IPS-18c (cell line): ENCODE results near the gene ATP8B3.
A peak's percentile ranks its signal among the peaks of the same experiment; 100 is the strongest.

Source experiments
- H3K4me3 ChIP-seq: 2 replicates; pipeline ENCODE4 v1.7.0; 2013; ENCODE audit warnings: low read depth, mild to moderate bottlenecking, low read length, moderate library complexity; ENCODE audit not compliant: insufficient read depth
- H3K9me3 ChIP-seq: one replicate; pipeline ENCODE4 v1.6.1; 2013; ENCODE audit warnings: mild to moderate bottlenecking, low read length, moderate library complexity; ENCODE audit not compliant: control insufficient read depth, insufficient read depth

ATP8B3 gene

GRCh38 chr19:1749373-1750342 is 62.4 kb downstream of the ATP8B3 start:
- Histone ChIP-seq H3K9me3 (peaks cover 5% of the 10 kb centered on the region), H3K4me3 (0 out of 2 replicates have a peak overlapping the region, but pooled peaks have one; percentile 15)

DNA sequence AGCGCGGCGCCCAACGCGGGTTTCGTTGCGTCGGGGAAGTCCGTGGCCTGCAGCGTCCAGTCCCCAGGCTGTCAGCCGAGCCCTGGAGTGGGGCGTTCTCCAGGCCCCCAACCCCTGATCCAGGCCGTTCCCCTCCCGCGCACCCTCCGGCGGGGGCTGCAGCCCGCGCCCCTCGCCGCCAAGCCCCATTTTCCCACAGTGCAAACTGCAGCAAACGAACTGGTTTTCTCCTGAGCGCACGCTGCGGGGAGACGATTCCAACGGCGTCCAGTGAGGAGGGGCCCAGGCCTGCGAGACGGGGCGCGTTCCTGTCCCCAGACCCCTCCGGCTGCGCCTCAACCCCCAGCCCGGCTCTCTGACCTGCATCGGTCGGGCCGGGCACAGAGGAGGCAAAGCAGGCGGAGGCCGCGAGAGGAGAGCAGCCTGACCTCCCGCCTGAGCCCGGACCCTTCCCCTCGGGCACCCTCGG is 63.2 kb downstream of the ATP8B3 start:
- no peak overlapping the region; the same call in 1 of the 2 replicates for H3K4me3 ChIP-seq
- peaks cover 5% of the 10 kb centered on the region for H3K9me3 ChIP-seq

- peaks cover 5% of the 10 kb centered on the region for H3K9me3 ChIP-seq
- H3K4me3 ChIP-seq: peak overlapping the region; percentile 50
Observed at GRCh38 chr19:1748115-1748872, 63.8 kb downstream of the ATP8B3 start.

DNA sequence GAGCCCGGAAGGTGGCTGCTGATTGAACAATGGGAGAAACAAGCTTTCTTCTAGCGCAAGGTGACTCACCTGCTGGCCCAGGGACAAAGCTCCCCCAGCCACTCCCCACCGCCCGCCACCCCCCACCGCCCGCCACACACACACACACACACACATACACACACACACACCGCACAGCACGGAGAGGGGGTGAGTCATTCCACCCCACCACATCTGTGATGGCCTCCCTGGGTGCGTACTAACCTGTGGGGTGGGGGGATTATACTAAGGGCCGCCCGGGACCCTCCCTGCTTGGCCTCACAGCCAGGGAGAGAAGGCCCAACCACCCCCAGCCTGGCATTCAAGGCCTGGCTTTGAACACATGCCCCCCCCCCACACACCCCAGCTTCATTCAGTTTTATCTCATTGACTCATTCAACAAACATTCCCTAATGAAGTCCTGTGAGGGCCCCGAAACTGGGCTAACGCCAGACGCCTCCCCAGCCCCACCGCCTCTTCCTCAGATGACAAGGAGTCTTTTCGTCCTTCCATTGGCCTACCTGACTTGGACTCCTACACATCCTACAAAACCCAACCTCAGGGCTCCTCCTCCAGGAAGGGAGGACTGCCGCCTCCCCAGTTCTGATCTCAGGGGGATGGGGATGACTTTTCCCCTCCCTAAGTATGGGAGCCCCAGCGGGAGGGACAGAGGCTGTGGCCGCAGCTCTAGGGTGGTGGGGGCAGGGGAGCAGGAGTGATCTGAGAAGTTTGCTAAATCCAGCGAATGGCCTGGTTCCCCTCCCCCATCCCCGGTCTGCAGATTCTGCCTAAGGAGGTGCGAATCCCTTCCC is 64.6 kb downstream of the ATP8B3 start:
- peak overlapping the region; percentile 50; the same call in 1 of the 2 replicates for H3K4me3 ChIP-seq
- peaks cover 5% of the 10 kb centered on the region for H3K9me3 ChIP-seq

DNA sequence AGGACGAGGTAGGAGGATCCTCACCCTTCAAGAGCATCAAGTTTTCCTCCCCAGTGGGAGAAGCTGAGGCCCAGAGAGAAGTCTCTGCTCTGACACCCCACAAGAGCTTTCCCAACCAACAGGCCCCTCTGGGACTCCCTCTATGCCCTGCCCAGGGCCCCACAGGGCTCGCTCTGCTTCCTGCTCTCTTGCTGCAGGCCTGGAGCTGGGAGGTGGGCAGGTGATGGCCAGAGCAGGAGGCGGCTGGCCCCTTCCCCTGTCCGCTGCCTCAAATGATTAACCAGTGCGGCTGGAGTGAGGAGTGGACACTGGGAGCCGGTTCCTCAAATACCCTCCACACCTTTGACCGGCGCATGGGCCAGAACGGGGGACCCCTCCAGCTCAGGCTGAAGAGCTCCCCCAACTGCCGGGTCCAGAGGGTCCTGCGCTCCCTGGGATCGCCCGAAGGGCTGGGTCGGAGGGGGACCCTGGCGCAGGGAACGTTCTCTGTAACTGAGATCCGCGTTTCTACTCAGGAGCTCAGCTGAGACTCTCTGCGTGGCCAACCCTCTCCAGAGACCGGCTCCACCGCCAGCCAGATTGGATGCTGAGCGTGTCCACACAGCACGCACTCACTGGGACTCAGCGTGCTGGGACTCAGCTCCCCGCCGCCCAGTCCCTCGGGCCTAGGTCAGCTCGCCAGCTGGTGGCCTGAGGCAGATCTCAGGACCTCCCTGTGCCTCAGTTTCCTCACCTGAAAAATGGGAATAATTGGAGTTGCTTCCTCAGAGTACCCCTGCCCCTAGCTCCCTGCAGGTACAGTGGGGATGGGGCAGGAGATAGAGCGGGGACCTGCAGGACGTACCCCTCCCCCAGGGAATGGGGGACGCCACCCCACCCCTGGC is 65.4 kb downstream of the ATP8B3 start:
- H3K9me3 ChIP-seq: peaks cover 5% of the 10 kb centered on the region
- H3K4me3 ChIP-seq: 0 out of 2 replicates have a peak overlapping the region, but pooled peaks have one; percentile 3

GRCh38 chr19:1745589-1746031 is 66.5 kb downstream of the ATP8B3 start:
- peak overlapping the region; percentile 41 for H3K4me3 ChIP-seq

DNA sequence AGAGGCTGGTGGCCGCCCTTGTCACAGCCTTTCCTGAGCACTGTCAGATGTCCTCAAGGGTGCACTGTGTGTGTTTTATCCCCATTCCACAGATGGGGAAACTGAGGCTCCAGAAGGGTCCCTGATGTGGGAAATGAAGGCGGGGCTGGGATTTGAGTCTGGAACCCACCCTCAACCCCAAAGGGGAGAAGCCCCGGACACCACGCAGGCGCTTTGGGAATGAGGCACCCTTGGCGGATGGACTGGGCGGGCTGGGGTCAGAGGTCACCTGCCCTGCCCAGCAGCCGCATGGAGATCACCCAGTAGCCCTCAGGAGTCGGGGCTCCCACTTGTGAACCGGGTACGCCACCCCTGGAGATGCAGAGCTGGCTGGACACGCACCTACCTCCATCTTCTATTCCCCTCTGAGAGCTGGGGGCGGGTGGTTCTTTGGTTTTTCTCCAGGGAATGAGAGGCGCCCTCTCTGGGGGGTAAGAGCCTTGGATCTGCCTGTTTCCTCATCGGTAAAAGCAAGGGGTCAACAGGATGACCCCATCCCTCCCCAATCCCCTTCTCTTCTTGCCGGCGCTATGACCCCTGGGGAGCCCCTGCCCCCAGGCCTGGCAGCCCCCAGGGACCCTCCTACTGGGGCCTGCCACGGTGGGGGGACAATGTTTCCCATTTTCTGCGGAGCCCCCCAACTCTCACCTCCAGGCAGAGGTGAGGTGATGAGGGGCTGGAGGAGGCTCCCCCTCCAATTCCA is 67.1 kb downstream of the ATP8B3 start:
- H3K4me3 ChIP-seq: peak overlapping the region; percentile 41
- peaks cover 5% of the 10 kb centered on the region for H3K9me3 ChIP-seq

More at GRCh38 chr19:1745589-1746031, 66.5 kb downstream of the ATP8B3 start:
- peaks cover 5% of the 10 kb centered on the region for H3K9me3 ChIP-seq

DNA sequence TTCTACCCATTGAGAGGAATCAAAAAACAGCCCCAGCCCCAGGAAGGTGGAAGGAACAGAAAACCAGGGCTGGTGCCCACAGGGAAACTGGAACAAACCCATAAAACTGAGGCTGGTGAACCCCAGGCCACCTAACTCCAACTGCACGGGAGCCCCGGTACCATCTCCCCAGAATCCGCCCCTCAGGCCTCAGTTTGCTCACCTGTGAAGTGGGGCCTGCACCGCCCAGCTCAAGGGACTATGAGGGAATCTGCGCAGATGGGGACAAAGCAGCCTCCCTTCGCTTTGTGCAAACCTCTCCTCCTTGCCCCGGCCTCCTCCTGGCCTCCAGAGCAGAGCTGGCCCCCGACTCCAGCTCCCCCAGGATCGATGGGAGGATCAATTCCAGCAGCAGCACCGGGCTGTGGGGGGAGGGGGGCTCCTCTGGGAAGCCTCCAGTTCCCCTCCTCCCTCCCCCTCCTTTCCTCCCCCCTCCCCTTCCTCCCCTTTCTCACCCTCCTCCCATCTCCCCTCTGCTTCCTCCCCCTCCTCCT is 67.9 kb downstream of the ATP8B3 start:
- Histone ChIP-seq H3K9me3 (no peaks in the 10 kb centered on the region), H3K4me3 (no peak overlapping the region)

DNA sequence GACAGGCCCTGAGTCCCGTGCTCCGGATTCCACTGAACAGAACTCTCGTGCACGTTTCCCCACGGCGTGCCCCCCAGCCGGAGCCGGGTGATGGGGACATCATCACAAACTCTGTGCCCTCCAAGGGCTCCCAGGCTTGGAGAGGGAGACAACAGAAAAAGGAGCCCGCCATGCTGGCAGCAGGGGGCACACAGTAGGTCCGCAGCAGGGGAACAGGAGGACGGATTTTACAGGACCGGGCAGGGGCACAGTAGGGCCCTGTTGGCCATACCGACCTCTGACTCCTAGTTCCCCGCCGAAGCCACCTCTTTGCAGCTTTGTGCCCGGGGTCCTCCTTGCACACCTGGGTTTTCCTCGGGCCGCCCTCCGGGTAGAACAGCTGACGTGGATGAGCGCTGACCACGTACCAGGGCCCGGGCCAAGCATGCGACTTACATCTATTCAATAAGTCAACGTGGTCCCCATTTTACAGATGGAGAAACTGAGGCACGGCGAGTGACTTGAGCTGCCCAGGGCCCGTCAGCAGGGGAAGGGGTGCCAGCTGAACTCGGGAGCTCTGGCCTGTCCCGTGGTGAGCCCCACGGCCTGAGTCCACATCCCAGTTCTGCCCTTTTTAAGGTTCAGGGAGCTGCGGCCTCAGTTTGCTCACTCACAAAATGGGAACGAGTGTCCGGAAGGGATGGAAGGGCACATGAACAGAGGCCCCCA is 68.9 kb downstream of the ATP8B3 start:
- no peak overlapping the region for H3K4me3 ChIP-seq
- H3K9me3 ChIP-seq: no peaks in the 10 kb centered on the region

- Histone ChIP-seq H3K9me3 (no peaks in the 10 kb centered on the region), H3K4me3 (no peak overlapping the region)
Observed at GRCh38 chr19:1739960-1740629, 72.0 kb downstream of the ATP8B3 start.

DNA sequence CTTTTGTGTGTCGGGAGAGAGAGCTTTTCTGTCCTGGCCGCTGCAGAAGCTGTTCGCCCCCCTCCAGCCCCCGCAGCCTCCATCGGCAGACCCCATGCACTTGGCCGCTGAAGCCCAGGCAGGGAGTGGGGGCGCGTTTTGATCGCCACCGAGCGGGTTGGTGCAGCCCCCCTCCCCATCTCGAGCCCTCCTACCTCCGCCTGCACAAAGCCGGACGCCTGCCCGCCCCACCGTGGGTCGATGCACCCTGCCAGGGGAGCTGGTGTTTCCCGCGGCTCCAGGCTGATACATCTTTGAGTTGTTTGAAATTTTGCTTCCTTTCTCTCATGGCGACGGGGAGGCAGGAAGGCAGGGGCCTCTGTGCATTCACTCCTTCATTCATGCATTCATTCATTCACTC is 75.1 kb downstream of the ATP8B3 start:
- H3K4me3 ChIP-seq: no peak overlapping the region
- H3K9me3 ChIP-seq: no peaks in the 10 kb centered on the region

DNA sequence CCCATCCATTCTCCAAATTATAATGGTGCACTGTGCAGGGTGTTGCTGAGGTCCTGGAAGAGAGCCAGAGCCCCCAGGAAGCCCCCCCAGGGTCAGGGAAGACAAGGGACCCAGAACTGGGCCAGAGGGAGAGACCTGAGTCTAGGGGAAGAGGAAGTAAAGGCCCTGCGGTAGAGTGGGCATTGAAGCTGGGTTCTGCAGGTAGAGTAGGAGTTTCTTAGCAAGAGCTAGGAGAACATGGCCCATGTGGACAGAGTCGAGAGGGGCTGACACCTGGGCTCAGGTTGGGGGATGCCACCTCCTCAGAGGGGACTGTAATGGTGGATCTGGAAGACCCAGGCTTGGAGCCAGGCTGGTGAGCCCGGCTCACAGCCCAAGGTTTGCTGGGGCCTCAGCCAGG is 75.8 kb downstream of the ATP8B3 start:
- H3K4me3 ChIP-seq: no peak overlapping the region
- H3K9me3 ChIP-seq: no peaks in the 10 kb centered on the region

DNA sequence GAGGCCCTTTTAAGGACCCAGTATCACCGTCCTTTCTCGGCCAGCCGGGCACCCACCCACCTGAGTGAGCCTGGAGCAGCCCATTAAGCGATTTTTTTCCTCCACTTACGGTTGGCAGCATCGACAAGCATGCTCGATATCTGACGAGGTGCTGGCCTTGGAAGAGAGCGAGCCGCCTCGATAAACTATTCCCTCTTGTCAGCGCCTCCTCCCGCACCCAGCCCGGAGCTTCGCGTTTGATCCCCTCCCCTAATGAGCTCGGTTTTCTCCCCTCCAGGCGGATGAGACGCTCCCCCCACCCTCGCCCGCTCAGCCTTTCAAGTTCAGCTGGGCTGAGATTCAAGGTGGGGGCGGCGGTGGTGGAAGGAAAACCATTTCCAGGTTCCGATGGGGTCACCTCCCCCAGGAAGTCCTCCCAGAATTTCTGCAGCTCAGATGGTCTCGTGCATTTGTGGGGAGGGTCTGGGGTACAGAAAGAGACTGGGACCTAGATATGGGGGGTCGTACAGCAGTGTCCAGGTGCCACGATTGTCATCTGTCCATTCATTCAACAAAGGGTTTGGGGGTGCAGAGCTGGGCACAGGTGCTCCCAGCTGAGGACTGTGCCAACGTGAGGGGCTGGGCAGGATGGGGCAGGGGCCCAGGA is 77.6 kb downstream of the ATP8B3 start:
- Histone ChIP-seq H3K4me3 (peak overlapping the region; percentile 15; the same call in 1 of the 2 replicates), H3K9me3 (no peaks in the 10 kb centered on the region)
